Ishikawa (cell line): ENCODE measurements around the gene ATG16L1.
A peak's percentile ranks its signal among the peaks of the same experiment; 100 is the strongest.

Experiments
- CEBPB ChIP-seq: IDR thresholded peaks from 2 replicates; pipeline ENCODE4 v1.6.1; 2012
- CREB1 ChIP-seq: IDR thresholded peaks from 2 replicates; pipeline ENCODE4 v1.6.1; 2012; ENCODE audit warnings: low read depth
- EGR1 ChIP-seq: IDR thresholded peaks from 2 replicates; pipeline ENCODE4 v1.6.1; 2012
- EP300 ChIP-seq: IDR thresholded peaks from 2 replicates; pipeline ENCODE4 v1.6.1; 2012; ENCODE audit warnings: borderline replicate concordance
- FOXM1 ChIP-seq: IDR thresholded peaks from 2 replicates; pipeline ENCODE4 v1.6.1; 2012; ENCODE audit warnings: low read depth, borderline replicate concordance
- NFIC ChIP-seq: IDR thresholded peaks from 2 replicates; pipeline ENCODE4 v1.6.1; 2012
- RAD21 ChIP-seq: IDR thresholded peaks from 2 replicates; pipeline ENCODE4 v1.6.1; 2012; ENCODE audit warnings: low read depth
- TAF1 ChIP-seq: IDR thresholded peaks from 2 replicates; pipeline ENCODE4 v1.6.1; 2012; ENCODE audit warnings: low read depth, mild to moderate bottlenecking
- TCF12 ChIP-seq: IDR thresholded peaks from 2 replicates; pipeline ENCODE4 v1.6.1; 2012; ENCODE audit warnings: low read depth
- TEAD4 ChIP-seq: IDR thresholded peaks from 2 replicates; pipeline ENCODE4 v1.6.1; 2012
- YY1 ChIP-seq: IDR thresholded peaks from 2 replicates; pipeline ENCODE4 v1.6.1; 2012; ENCODE audit warnings: low read depth
- ZBTB7A ChIP-seq: IDR thresholded peaks from 2 replicates; pipeline ENCODE4 v1.6.1; 2012; ENCODE audit warnings: low read depth
- TF ChIP-seq, protein P1 (sequence below): IDR thresholded peaks from 2 replicates; pipeline ENCODE4 v1.6.1; 2012
- TF ChIP-seq, protein P2 (sequence below): IDR thresholded peaks from 2 replicates; pipeline ENCODE4 v1.6.1; 2012; ENCODE audit warnings: low read depth, mild to moderate bottlenecking
- TF ChIP-seq, protein P3 (sequence below): IDR thresholded peaks from 2 replicates; pipeline ENCODE4 v1.6.1; 2012

The ATG16L1 gene

DNA sequence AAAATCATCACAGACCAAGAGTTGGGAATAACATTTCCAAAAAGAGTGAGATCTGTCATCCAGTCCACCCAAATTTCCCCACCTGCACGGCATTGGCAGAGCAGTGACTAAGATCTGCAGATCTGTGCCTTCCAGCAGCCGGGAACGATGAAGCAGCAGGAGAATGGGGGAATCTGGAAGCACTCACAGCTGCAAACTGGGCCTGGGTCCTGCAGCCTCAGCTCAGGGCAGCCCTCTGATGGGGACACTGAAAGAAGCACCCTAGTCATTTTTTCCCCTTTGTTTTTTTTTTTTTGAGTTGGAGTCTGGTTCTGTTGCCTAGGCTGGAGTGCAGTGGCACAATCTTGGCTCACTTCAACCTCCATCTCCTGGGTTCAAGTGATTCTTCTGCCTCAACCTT is 51.8 kb downstream of the ATG16L1 start:
- no peak for TF ChIP-seq CEBPB
- 0 out of 2 replicates have a peak, but pooled peaks have one; percentile 5 for TF ChIP-seq RAD21
- TF ChIP-seq ZBTB7A, result no peak
- TF ChIP-seq, protein P1, sequence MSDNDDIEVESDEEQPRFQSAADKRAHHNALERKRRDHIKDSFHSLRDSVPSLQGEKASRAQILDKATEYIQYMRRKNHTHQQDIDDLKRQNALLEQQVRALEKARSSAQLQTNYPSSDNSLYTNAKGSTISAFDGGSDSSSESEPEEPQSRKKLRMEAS, result no peak
- TF ChIP-seq, protein P2, sequence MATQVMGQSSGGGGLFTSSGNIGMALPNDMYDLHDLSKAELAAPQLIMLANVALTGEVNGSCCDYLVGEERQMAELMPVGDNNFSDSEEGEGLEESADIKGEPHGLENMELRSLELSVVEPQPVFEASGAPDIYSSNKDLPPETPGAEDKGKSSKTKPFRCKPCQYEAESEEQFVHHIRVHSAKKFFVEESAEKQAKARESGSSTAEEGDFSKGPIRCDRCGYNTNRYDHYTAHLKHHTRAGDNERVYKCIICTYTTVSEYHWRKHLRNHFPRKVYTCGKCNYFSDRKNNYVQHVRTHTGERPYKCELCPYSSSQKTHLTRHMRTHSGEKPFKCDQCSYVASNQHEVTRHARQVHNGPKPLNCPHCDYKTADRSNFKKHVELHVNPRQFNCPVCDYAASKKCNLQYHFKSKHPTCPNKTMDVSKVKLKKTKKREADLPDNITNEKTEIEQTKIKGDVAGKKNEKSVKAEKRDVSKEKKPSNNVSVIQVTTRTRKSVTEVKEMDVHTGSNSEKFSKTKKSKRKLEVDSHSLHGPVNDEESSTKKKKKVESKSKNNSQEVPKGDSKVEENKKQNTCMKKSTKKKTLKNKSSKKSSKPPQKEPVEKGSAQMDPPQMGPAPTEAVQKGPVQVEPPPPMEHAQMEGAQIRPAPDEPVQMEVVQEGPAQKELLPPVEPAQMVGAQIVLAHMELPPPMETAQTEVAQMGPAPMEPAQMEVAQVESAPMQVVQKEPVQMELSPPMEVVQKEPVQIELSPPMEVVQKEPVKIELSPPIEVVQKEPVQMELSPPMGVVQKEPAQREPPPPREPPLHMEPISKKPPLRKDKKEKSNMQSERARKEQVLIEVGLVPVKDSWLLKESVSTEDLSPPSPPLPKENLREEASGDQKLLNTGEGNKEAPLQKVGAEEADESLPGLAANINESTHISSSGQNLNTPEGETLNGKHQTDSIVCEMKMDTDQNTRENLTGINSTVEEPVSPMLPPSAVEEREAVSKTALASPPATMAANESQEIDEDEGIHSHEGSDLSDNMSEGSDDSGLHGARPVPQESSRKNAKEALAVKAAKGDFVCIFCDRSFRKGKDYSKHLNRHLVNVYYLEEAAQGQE, result no peak
- TF ChIP-seq TAF1, result no peak

DNA sequence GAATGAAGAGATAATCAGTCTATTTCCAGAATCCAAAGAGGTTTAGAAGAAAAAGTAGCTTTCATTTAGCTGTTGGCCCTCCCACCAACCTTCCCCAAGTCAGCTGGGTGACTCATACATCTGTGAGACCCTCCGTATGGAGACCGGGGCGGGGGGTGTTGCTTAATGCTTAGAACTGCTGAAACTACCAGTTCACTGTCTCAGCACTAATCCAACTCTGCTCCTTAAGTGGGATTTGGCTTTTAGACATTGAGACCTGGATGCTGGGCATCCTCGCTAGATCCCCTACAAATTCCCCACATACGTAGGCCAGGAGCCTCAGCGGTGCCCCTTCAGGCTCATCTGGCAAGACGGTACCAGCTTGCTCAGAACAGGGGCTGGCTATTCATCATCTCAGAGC is 56.1 kb downstream of the ATG16L1 start, which contains the start of gene SAG:
Gene SAG (plus strand): TSS at position 252 of the 400 bp plus-strand sequence. CDS start 1,374 bp downstream, outside the sequence.
- TF ChIP-seq TCF12 (no peak), CEBPB (no peak), RAD21 (no peak), TAF1 (no peak), CREB1 (no peak), ZBTB7A (no peak), EP300 (no peak), YY1 (no peak), NFIC (no peak), FOXM1 (no peak), EGR1 (no peak), TEAD4 (no peak)
- TF ChIP-seq, protein P3, sequence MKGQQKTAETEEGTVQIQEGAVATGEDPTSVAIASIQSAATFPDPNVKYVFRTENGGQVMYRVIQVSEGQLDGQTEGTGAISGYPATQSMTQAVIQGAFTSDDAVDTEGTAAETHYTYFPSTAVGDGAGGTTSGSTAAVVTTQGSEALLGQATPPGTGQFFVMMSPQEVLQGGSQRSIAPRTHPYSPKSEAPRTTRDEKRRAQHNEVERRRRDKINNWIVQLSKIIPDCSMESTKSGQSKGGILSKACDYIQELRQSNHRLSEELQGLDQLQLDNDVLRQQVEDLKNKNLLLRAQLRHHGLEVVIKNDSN, result no peak
- TF ChIP-seq, protein P1, result no peak
- TF ChIP-seq, protein P2, result no peak

DNA sequence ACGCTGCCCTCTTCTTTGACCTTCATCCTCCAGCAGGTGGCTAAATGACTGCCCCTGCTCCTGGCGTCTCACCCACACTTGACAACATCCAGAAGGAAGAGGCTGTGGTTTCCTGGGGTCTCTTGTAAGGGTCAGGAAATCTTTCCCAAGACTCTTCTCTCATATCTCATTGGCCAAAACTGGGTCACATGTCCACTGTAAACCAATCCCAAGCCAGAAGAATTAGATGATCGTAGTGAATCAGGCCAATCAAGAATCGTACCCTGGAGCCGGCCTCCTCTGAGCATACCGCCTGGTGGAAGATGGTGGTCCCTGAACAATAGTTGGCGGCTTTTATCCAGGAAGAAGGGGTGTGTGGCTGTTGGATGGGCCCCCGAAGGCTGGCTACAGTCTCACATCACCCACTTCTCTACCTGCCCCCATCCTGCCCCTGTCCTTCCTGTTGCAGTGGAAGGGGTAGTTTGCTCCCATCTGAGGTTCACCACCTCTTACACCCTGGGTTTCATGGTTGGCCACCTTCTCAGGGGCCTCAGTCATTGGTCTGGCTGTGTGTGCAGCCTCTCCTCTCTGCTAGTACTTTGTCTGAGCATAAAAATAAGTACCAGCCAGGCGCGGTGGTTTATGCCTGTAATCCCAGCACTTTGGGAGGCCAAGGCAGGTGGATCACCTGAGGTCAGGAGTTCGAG is 59.9 kb downstream of the ATG16L1 start:
- TF ChIP-seq, protein P1, result no peak
- TF ChIP-seq, protein P3, result peak; percentile 51; the same call in 1 of the 2 replicates
- TF ChIP-seq RAD21, result no peak

DNA sequence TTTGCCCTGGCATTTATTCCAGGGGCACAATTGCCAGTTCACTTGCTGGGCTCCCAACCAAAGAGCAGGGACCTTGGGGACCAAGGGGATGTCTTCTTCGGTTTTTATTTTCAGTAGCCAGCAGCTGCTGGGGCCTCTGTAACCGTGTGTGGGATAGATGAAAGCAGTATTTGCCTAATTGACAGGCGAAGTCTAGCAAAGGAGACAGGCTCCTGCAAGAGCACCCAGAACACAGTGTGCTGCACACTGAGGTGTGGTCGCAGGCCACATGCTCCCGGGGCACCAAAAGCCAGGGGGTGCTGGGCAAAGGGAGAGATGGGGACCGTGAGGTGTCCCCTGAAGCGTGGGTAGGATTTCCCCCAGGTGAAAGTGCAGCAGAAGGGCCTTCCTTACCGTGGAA is 61.4 kb downstream of the ATG16L1 start:
- no peak for TF ChIP-seq CEBPB
- no peak for TF ChIP-seq RAD21
- no peak for TF ChIP-seq YY1
- TF ChIP-seq TCF12, result no peak
- TF ChIP-seq, protein P1, result no peak
- TF ChIP-seq, protein P2, result no peak
- TF ChIP-seq, protein P3, result no peak
- no peak for TF ChIP-seq EP300
- TF ChIP-seq ZBTB7A, result no peak
- TF ChIP-seq NFIC, result no peak
- TF ChIP-seq EGR1, result no peak
- TF ChIP-seq CREB1, result no peak
